Gastrocnemius medialis (tissue), 4 donors: ENCODE measurements around the gene KCNQ1.
"Not testable (repeated sequence)": the region's sequence is repeated elsewhere in the genome, so short reads cannot be mapped to it uniquely, and the experiment has no call there.

Experiments used
- CTCF ChIP-seq, 5 experiments: fragments of 450-650 bp in 3 of 5; fragments of 200-600 bp in 2 of 5; sonication (generic) in 2 of 5; IDR thresholded peaks in 4 of 5; conservative IDR thresholded peaks in 1 of 5; 1 replicate in 4 of 5; 2 replicates in 1 of 5; pipeline ENCODE4 v1.5.1; 2016 to 2019; ENCODE audit warnings: antibody characterized with exemption in 5 of 5, mild to moderate bottlenecking in 3 of 5, moderate library complexity in 3 of 5
- POLR2A ChIP-seq, 2 donors: fragments of 450-650 bp; IDR thresholded peaks; one replicate each; pipeline ENCODE4 v1.6.1; 2017; ENCODE audit warnings: antibody characterized with exemption in 2 of 2, mild to moderate bottlenecking in 2 of 2, moderate library complexity in 2 of 2

GRCh38 chr11:2480067-2480873 lies 35.5 kb downstream of the KCNQ1 start:
- not testable (repeated sequence) for TF ChIP-seq POLR2A (IDR thresholded peaks at IDR 0.05); CTCF (IDR thresholded peaks at IDR 0.05 in 4 of 5, conservative IDR thresholded peaks at IDR 0.05 in 1 of 5)
